Measurements from ENCODE around the gene BLVRA.

GRCh38 chr7:43716598-43716997, 41.9 kb upstream of the BLVRA start:
- TF ChIP-seq CTCF (conservative IDR thresholded peaks at IDR 0.05; ENCODE audit: low read length) (no peak), EZH2phosphoT487 (IDR thresholded peaks at IDR 0.05; ENCODE audit: borderline replicate concordance, low read depth, low read length) (no peak)

All from OCI-LY7 (cell line).